WTC11 (cell line): ENCODE results near the gene CTIF. TPM values are rescaled to one million over a fixed set of nuclear protein-coding genes. Genes with fewer than 3 reads are reported as not detected.

Experiments used
- ATAC-seq: fragments of 200-7000 bp; cut with Tn5 transposase; 2 replicates; pipeline ENCODE4 v1.10.0; 2021; ENCODE audit warnings: mild to moderate bottlenecking, moderate library complexity
- CTCF ChIA-PET: fragments of 300-600 bp; sonication (Branson Sonifier 250); formaldehyde crosslinking; loops from one replicate; lab custom pipeline; 2021; ENCODE audit warnings: antibody characterized with exemption; lab: Charles Lee
- POLR2A ChIA-PET: fragments of 350-600 bp; sonication (Branson Sonifier 250); formaldehyde crosslinking; loops from one replicate; lab custom pipeline; 2021; ENCODE audit warnings: antibody characterized with exemption; lab: Charles Lee
- DNase-seq: peaks from one replicate; pipeline ENCODE4 v3.0.0; 2021; ENCODE audit warnings: low spot score
- H3K27ac Mint-ChIP-seq: 2 replicates; pipeline ENCODE4 v1.8.0; 2021; ENCODE audit warnings: mixed read lengths
- H3K27me3 Mint-ChIP-seq: 2 replicates; pipeline ENCODE4 v1.8.0; 2021; ENCODE audit warnings: low read depth, mild to moderate bottlenecking, moderate library complexity, mixed read lengths
- H3K36me3 Mint-ChIP-seq: 2 replicates; pipeline ENCODE4 v1.8.0; 2021; ENCODE audit warnings: mixed read lengths
- H3K4me1 Mint-ChIP-seq: 2 replicates; pipeline ENCODE4 v1.8.0; 2022; ENCODE audit warnings: mixed read lengths
- H3K4me3 Mint-ChIP-seq: 2 replicates; pipeline ENCODE4 v1.8.0; 2021; ENCODE audit warnings: mild to moderate bottlenecking, moderate library complexity, mixed read lengths
- H3K9me3 Mint-ChIP-seq: 2 replicates; pipeline ENCODE4 v1.8.0; 2021; ENCODE audit warnings: mixed read lengths
- ATF2 ChIP-seq: sonication (generic); formaldehyde crosslinking; IDR thresholded peaks from 2 replicates; pipeline ENCODE4 v1.8.1; 2022; ENCODE audit warnings: low read depth, missing genetic modification reagents, borderline replicate concordance
- E2F4 ChIP-seq: sonication (generic); formaldehyde crosslinking; IDR thresholded peaks from 2 replicates; pipeline ENCODE4 v1.8.1; 2022; ENCODE audit warnings: low read depth, mild to moderate bottlenecking, moderate library complexity, missing genetic modification reagents, borderline replicate concordance
- EMX1 ChIP-seq: fragments of 250-450 bp; sonication (Bioruptor Pico); IDR thresholded peaks from 2 replicates; pipeline ENCODE4 v1.8.0; 2021; ENCODE audit warnings: mild to moderate bottlenecking
- FOXK1 ChIP-seq: sonication (generic); formaldehyde crosslinking; IDR thresholded peaks from 2 replicates; pipeline ENCODE4 v1.8.0; 2022; ENCODE audit warnings: mild to moderate bottlenecking, moderate library complexity, missing genetic modification reagents
- GABPB1 ChIP-seq: sonication (generic); formaldehyde crosslinking; IDR thresholded peaks from 2 replicates; pipeline ENCODE4 v1.8.1; 2023; ENCODE audit warnings: mild to moderate bottlenecking, missing genetic modification reagents
- HMGA2 ChIP-seq: fragments of 250-450 bp; sonication (Bioruptor Pico); IDR thresholded peaks from 2 replicates; pipeline ENCODE4 v1.4.0; 2021; ENCODE audit warnings: mild to moderate bottlenecking, moderate library complexity
- JAZF1 ChIP-seq: fragments of 250-450 bp; sonication (Bioruptor Pico); IDR thresholded peaks from 2 replicates; pipeline ENCODE4 v1.9.0; 2021; ENCODE audit warnings: moderate library complexity, mild to moderate bottlenecking, inconsistent platforms
- MAX ChIP-seq: sonication (generic); formaldehyde crosslinking; IDR thresholded peaks from 2 replicates; pipeline ENCODE4 v1.8.0; 2022; ENCODE audit warnings: mild to moderate bottlenecking, missing genetic modification reagents
- OVOL2 ChIP-seq: fragments of 250-450 bp; sonication (Bioruptor Pico); IDR thresholded peaks from 2 replicates; pipeline ENCODE4 v1.9.0; 2021; ENCODE audit warnings: mild to moderate bottlenecking, borderline replicate concordance
- SMAD4 ChIP-seq: sonication (generic); formaldehyde crosslinking; IDR thresholded peaks from 2 replicates; pipeline ENCODE4 v1.8.0; 2022; ENCODE audit warnings: mild to moderate bottlenecking, missing genetic modification reagents
- ZNF281 ChIP-seq: sonication (generic); formaldehyde crosslinking; IDR thresholded peaks from 2 replicates; pipeline ENCODE4 v1.8.0; 2023; ENCODE audit warnings: mild to moderate bottlenecking, missing genetic modification reagents
- ZNF317 ChIP-seq: sonication (generic); formaldehyde crosslinking; IDR thresholded peaks from 2 replicates; pipeline ENCODE4 v1.8.1; 2023; ENCODE audit warnings: low read depth, mild to moderate bottlenecking, moderate library complexity, missing genetic modification reagents, borderline replicate concordance
- ZNF423 ChIP-seq: fragments of 250-450 bp; sonication (Bioruptor Pico); IDR thresholded peaks from 2 replicates; pipeline ENCODE4 v2.1.2; 2022; ENCODE audit warnings: mild to moderate bottlenecking, moderate library complexity
- ZNF425 ChIP-seq: fragments of 250-450 bp; sonication (Bioruptor Pico); conservative IDR thresholded peaks from 2 replicates; pipeline ENCODE4 v1.9.0; 2021; ENCODE audit warnings: mild to moderate bottlenecking
- ZNF512 ChIP-seq: sonication (generic); formaldehyde crosslinking; IDR thresholded peaks from 2 replicates; pipeline ENCODE4 v1.8.1; 2022; ENCODE audit warnings: missing genetic modification reagents, borderline replicate concordance
- total RNA-seq: library from RNA; stranded (reverse); gene quantifications from 3 replicates; pipeline ENCODE4 v1.2.3, GENCODE V29; 2021

CTIF gene
- total RNA-seq, 1 experiment from 2014 or later, result 28.5 TPM

- Mint-ChIP-seq H3K27ac (no peak overlapping the region), H3K27me3 (peaks cover 4% of the 10 kb centered on the region; the same call in 1 of the 2 replicates), H3K4me1 (peaks cover 28% of the 10 kb centered on the region), H3K36me3 (no peaks in the 10 kb centered on the region), H3K4me3 (no peak overlapping the region), H3K9me3 (no peaks in the 10 kb centered on the region)
- ChIA-PET POLR2A (no interaction called here), CTCF (interaction anchor here (1.0 kb wide), 1 partner anchor 13 kb away, joined by 3 read pairs; no protein-coding TSS in a partner anchor)
- ATAC-seq, result no peak
- DNase-seq, result no peak
- TF ChIP-seq SMAD4 (CRISPR knock-in tag), result no peak
- TF ChIP-seq JAZF1 (CRISPR knock-in tag), result no peak
- TF ChIP-seq FOXK1, result no peak
- no peak for TF ChIP-seq ZNF425 (CRISPR knock-in tag)
- TF ChIP-seq MAX (CRISPR knock-in tag), result no peak
- TF ChIP-seq ZNF281, result no peak
- no peak for TF ChIP-seq E2F4 (CRISPR knock-in tag)
- TF ChIP-seq ZNF317 (CRISPR knock-in tag), result no peak
- no peak for TF ChIP-seq HMGA2 (CRISPR knock-in tag)
- TF ChIP-seq ATF2, result no peak
- no peak for TF ChIP-seq ZNF512
- TF ChIP-seq GABPB1 (CRISPR knock-in tag), result no peak
- TF ChIP-seq ZNF423 (CRISPR knock-in tag), result no peak
- no peak for TF ChIP-seq EMX1 (CRISPR knock-in tag)
- no peak for TF ChIP-seq OVOL2 (CRISPR knock-in tag)
These were observed 349.9 kb downstream of the CTIF start for GRCh38 chr18:48888773-48889080.
